Subcutaneous abdominal adipose tissue (tissue), 5 donors: ENCODE results near the gene SUN2.

Source experiments
- H3K27ac ChIP-seq: one replicate; pipeline ENCODE4 v1.7.0; 2013; ENCODE audit warnings: low read depth, mild to moderate bottlenecking, inconsistent platforms, low read length, moderate library complexity
- H3K27me3 ChIP-seq, 5 donors: one replicate each; pipeline ENCODE4 v1.7.0; 2013; ENCODE audit warnings: low read length in 5 of 5, inconsistent platforms in 1 of 5; ENCODE audit not compliant: control insufficient read depth in 5 of 5, insufficient read depth in 4 of 5
- H3K36me3 ChIP-seq, 5 donors: one replicate each; pipeline ENCODE4 v1.7.0; 2013; ENCODE audit warnings: low read length in 5 of 5; ENCODE audit not compliant: control insufficient read depth in 5 of 5, insufficient read depth in 5 of 5
- H3K4me1 ChIP-seq, 5 donors: one replicate each; pipeline ENCODE4 v1.7.0; 2013; ENCODE audit warnings: low read length in 5 of 5, mild to moderate bottlenecking in 3 of 5, moderate library complexity in 1 of 5; ENCODE audit not compliant: control insufficient read depth in 5 of 5, insufficient read depth in 5 of 5
- H3K4me3 ChIP-seq, 5 donors: one replicate each; pipeline ENCODE4 v1.7.0; 2013; ENCODE audit warnings: low read length in 5 of 5, low read depth in 1 of 5
- H3K9ac ChIP-seq, 5 donors: one replicate each; pipeline ENCODE4 v1.7.0; 2013; ENCODE audit warnings: low read length in 5 of 5, mild to moderate bottlenecking in 4 of 5, moderate library complexity in 3 of 5
- H3K9me3 ChIP-seq, 5 donors: one replicate each; pipeline ENCODE4 v1.7.0; 2013; ENCODE audit warnings: low read length in 5 of 5; ENCODE audit not compliant: control insufficient read depth in 5 of 5
- donor health status: healthy.
- donor health status: healthy.
- donor health status: healthy.
- donor health status: healthy.
- donor health status: healthy.

The SUN2 gene

GRCh38 chr22:38689651-38690050 is 66.1 kb downstream of the SUN2 start:
- no peaks in the 10 kb centered on the region for H3K27me3 ChIP-seq
- H3K4me1 ChIP-seq, result peaks cover 0 to 4% (median 0%) of the 10 kb centered on the region in 5 donors
- H3K36me3 ChIP-seq, result peaks cover 0 to 76% (median 50%) of the 10 kb centered on the region in 5 donors
- H3K27ac ChIP-seq, result no peak overlapping the region
- no peak overlapping the region for H3K4me3 ChIP-seq
- H3K9ac ChIP-seq, result no peak overlapping the region
- H3K9me3 ChIP-seq, result no peaks in the 10 kb centered on the region

- Histone ChIP-seq H3K4me3 (no peak overlapping the region), H3K4me1 (peaks cover 3 to 16% (median 11%) of the 10 kb centered on the region in 5 donors), H3K27me3 (no peaks in the 10 kb centered on the region), H3K27ac (no peak overlapping the region), H3K9ac (no peak overlapping the region), H3K9me3 (no peaks in the 10 kb centered on the region), H3K36me3 (peaks cover 3 to 69% (median 57%) of the 10 kb centered on the region in 5 donors)
Measured at GRCh38 chr22:38685761-38686160, 70.0 kb downstream of the SUN2 start.

GRCh38 chr22:38684895-38685294 is 70.9 kb downstream of the SUN2 start:
- H3K9me3 ChIP-seq, result no peaks in the 10 kb centered on the region
- no peaks in the 10 kb centered on the region for H3K27me3 ChIP-seq
- H3K4me1 ChIP-seq, result peaks cover 3 to 16% (median 11%) of the 10 kb centered on the region in 5 donors
- H3K27ac ChIP-seq, result no peak overlapping the region
- H3K9ac ChIP-seq, result peak overlapping the region in 1 of 5 donors; percentile 9
- H3K4me3 ChIP-seq, result no peak overlapping the region
- peaks cover 3 to 64% (median 57%) of the 10 kb centered on the region in 5 donors for H3K36me3 ChIP-seq
